ENCODE results near the gene GPC3. TPM values are rescaled to one million over a fixed set of nuclear protein-coding genes. Genes with fewer than 3 reads are reported as not detected.

GPC3 gene
- total RNA-seq, 1 experiment from 2014 or later = 32.4 TPM

DNA sequence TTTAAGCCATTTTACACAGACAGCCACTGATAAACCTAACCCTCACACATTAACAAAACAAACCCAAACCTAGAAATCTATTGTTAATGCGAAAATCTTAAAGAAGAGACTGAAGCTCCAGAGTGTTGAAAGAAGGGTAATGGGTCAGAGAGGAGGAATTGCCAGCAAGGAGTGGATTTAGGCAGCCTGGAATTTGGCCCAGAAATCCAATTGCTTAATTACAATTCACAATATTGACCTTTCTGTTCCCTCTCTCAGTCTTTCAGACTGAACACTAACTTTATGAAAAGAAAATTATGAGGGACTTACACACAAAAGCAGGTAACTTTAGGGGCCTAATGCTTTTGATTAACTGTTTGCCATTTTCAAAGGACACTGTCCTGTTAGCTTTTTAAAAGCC lies 384.9 kb downstream of the GPC3 start (continued):
- TF ChIP-seq, protein P1, sequence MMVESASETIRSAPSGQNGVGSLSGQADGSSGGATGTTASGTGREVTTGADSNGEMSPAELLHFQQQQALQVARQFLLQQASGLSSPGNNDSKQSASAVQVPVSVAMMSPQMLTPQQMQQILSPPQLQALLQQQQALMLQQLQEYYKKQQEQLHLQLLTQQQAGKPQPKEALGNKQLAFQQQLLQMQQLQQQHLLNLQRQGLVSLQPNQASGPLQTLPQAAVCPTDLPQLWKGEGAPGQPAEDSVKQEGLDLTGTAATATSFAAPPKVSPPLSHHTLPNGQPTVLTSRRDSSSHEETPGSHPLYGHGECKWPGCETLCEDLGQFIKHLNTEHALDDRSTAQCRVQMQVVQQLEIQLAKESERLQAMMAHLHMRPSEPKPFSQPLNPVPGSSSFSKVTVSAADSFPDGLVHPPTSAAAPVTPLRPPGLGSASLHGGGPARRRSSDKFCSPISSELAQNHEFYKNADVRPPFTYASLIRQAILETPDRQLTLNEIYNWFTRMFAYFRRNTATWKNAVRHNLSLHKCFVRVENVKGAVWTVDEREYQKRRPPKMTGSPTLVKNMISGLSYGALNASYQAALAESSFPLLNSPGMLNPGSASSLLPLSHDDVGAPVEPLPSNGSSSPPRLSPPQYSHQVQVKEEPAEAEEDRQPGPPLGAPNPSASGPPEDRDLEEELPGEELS (CRISPR knock-in tag; IDR thresholded peaks at IDR 0.05) = no peak
- no peak for TF ChIP-seq ZNF671 (CRISPR knock-in tag; IDR thresholded peaks at IDR 0.05)
- TF ChIP-seq ZNF232 (CRISPR knock-in tag; IDR thresholded peaks at IDR 0.05) = no peak
- TF ChIP-seq ZNF532 (CRISPR knock-in tag; IDR thresholded peaks at IDR 0.05; ENCODE audit: borderline replicate concordance) = no peak
- TF ChIP-seq RELA (CRISPR knock-in tag; IDR thresholded peaks at IDR 0.05; ENCODE audit: borderline replicate concordance) = no peak
- TF ChIP-seq ETV6 (CRISPR knock-in tag; IDR thresholded peaks at IDR 0.05) = no peak

DNA sequence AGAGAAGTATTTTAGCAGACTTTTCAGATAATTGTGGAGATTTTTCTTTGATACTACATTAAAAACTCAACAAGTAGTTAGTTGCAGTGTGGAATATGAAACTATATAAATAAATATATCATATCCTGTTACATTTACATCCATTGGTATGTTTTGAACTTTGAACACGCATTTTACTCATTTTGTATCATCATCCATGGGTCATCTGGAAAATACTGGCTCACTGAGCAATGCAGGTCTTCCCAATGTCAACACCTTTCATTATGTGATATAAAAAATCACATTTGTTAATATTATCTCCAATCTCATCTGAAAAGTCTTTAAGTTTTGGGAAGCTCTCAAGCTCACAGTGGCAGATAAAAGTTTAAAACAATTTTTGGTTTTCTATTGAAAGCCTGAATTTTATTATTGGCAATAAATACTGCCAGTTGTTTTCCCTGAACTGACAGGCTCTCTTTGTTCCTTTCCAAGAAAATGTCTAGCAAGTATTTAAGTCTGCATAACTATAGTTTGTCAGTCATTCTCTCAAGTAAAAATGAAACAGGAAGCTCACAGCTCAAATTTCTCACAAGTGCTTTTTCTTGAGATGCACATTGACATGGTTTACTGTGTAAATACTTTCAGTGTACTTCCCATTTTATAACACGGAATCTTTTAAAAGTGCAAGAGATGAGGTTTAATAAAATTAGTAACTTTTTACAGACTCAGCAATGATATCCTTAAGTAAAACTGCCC lies 386.6 kb downstream of the GPC3 start:
- H3K9me3 Mint-ChIP-seq = peaks cover 7% of the 10 kb centered on the region; the same call in 1 of the 2 replicates
- ATAC-seq (no peak), DNase-seq (ENCODE audit: low spot score) (no peak)
- H3K27me3 Mint-ChIP-seq (ENCODE audit: low read depth) = no peaks in the 10 kb centered on the region
- CTCF ChIA-PET = no interaction called here
- TF ChIP-seq GTF2I (CRISPR knock-in tag; conservative IDR thresholded peaks at IDR 0.05) = no peak
- TF ChIP-seq, protein P2, sequence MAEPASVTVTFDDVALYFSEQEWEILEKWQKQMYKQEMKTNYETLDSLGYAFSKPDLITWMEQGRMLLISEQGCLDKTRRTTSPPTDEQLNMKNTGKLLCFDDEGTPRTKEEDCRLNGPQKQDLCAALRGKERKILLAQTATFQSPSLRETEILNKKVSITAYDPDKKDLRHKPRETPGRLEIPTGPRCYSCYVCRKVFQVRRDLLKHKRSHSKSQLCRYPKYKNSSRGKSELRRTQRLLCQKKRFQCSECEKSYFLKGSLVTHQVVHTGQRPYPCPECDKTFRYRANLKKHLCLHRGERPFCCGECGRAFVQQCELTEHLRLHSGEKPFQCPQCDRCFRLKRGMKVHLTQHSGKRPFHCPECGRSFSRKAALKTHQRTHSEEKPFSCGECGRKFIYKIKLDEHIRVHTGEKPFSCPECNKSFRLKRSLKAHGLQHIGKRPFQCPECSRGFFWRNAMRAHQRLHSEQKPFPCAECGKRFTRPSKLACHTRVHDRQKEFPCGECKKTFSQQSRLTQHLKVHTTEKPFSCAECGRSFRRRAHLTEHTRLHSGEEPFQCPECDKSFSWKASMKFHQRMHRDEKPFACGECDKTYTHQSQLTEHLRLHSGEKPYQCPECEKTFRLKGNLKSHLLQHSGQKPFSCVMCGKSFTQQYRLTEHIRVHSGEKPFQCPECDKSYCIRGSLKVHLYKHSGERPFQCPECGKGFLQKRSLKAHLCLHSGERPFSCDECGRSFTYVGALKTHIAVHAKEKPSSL (CRISPR knock-in tag; conservative IDR thresholded peaks at IDR 0.05) = no peak
- no peak for TF ChIP-seq ZBTB21 (CRISPR knock-in tag; IDR thresholded peaks at IDR 0.05; ENCODE audit: borderline replicate concordance)
- TF ChIP-seq FOXJ3 (CRISPR knock-in tag; IDR thresholded peaks at IDR 0.05; ENCODE audit: borderline replicate concordance) = no peak
- TF ChIP-seq PRRX2 (CRISPR knock-in tag; IDR thresholded peaks at IDR 0.05) = no peak
- TF ChIP-seq, protein P3, sequence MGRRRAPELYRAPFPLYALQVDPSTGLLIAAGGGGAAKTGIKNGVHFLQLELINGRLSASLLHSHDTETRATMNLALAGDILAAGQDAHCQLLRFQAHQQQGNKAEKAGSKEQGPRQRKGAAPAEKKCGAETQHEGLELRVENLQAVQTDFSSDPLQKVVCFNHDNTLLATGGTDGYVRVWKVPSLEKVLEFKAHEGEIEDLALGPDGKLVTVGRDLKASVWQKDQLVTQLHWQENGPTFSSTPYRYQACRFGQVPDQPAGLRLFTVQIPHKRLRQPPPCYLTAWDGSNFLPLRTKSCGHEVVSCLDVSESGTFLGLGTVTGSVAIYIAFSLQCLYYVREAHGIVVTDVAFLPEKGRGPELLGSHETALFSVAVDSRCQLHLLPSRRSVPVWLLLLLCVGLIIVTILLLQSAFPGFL (CRISPR knock-in tag; IDR thresholded peaks at IDR 0.05; ENCODE audit: borderline replicate concordance) = no peak
- TF ChIP-seq CREB1 (CRISPR knock-in tag; IDR thresholded peaks at IDR 0.05) = no peak
- TF ChIP-seq, protein P4, sequence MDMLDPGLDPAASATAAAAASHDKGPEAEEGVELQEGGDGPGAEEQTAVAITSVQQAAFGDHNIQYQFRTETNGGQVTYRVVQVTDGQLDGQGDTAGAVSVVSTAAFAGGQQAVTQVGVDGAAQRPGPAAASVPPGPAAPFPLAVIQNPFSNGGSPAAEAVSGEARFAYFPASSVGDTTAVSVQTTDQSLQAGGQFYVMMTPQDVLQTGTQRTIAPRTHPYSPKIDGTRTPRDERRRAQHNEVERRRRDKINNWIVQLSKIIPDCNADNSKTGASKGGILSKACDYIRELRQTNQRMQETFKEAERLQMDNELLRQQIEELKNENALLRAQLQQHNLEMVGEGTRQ (CRISPR knock-in tag; IDR thresholded peaks at IDR 0.05) = no peak
- TF ChIP-seq ZNF281 (CRISPR knock-in tag; IDR thresholded peaks at IDR 0.05) = no peak
- no peak for TF ChIP-seq ZNF121 (CRISPR knock-in tag; IDR thresholded peaks at IDR 0.05)
- TF ChIP-seq ATF1 (CRISPR knock-in tag; IDR thresholded peaks at IDR 0.05) = no peak
- no peak for TF ChIP-seq KAT7 (CRISPR knock-in tag; IDR thresholded peaks at IDR 0.05; ENCODE audit: borderline replicate concordance)
- TF ChIP-seq ETV6 (CRISPR knock-in tag; IDR thresholded peaks at IDR 0.05) = no peak
- TF ChIP-seq, protein P5, sequence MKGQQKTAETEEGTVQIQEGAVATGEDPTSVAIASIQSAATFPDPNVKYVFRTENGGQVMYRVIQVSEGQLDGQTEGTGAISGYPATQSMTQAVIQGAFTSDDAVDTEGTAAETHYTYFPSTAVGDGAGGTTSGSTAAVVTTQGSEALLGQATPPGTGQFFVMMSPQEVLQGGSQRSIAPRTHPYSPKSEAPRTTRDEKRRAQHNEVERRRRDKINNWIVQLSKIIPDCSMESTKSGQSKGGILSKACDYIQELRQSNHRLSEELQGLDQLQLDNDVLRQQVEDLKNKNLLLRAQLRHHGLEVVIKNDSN (CRISPR knock-in tag; IDR thresholded peaks at IDR 0.05) = no peak
- no peak for TF ChIP-seq OVOL2 (CRISPR knock-in tag; IDR thresholded peaks at IDR 0.05; ENCODE audit: borderline replicate concordance)
- no peak for TF ChIP-seq RELA (CRISPR knock-in tag; IDR thresholded peaks at IDR 0.05; ENCODE audit: borderline replicate concordance)
- no peak overlapping the region for H3K4me3 Mint-ChIP-seq
- peaks cover 8% of the 10 kb centered on the region for H3K4me1 Mint-ChIP-seq
- POLR2A ChIA-PET = no interaction called here
- no peak overlapping the region for H3K27ac Mint-ChIP-seq
- 0 out of 2 replicates have a peak, but pooled peaks cover 4% of the 10 kb centered on the region for H3K36me3 Mint-ChIP-seq
